T-helper 1 cell treated with Interleukin-12 subunit alpha and Interleukin-12 subunit beta and Interleukin-4 antibody, amounts not matched to agents 30 ng/mL and 1 ng/mL, for 36 hours (primary cell): ENCODE measurements around the gene PSAPL1. TPM values are rescaled to one million over a fixed set of nuclear protein-coding genes. Genes with fewer than 3 reads are reported as not detected.

Source experiments
- intact Hi-C: fragments of 100-400 bp; cut with micrococcal nuclease; formaldehyde crosslinking; loops from one replicate; pipeline ENCODE4 v1.15.1; 2024
- total RNA-seq: library from RNA; stranded (reverse); gene quantifications from 2 replicates; pipeline ENCODE4 v1.2.3, GENCODE V29; 2022

The PSAPL1 gene
- total RNA-seq, 1 donor from 2014 or later, result not detected

- intact Hi-C loops, result no loop called here
Measured at GRCh38 chr4:7383266-7383665, 51.5 kb downstream of the PSAPL1 start.

DNA sequence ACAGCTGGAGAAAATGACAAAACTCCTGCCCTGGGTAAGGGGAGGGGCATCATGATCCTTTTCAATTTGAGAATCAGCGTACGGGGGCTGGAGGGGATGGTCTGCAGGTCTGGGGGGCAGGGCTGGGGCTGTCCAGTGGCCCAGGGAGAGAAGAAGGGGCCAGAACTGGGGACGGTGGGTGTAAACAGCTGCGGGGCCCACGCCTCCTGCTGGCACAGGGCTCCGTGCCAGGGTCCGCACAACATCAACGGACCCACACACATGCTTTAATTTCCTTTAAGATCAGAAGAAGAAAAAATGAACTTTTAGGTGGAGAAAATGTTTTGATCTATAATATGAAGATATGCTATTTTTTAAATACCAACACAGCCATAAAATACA is 52.1 kb downstream of the PSAPL1 start:
- intact Hi-C loops, result no loop called here

DNA sequence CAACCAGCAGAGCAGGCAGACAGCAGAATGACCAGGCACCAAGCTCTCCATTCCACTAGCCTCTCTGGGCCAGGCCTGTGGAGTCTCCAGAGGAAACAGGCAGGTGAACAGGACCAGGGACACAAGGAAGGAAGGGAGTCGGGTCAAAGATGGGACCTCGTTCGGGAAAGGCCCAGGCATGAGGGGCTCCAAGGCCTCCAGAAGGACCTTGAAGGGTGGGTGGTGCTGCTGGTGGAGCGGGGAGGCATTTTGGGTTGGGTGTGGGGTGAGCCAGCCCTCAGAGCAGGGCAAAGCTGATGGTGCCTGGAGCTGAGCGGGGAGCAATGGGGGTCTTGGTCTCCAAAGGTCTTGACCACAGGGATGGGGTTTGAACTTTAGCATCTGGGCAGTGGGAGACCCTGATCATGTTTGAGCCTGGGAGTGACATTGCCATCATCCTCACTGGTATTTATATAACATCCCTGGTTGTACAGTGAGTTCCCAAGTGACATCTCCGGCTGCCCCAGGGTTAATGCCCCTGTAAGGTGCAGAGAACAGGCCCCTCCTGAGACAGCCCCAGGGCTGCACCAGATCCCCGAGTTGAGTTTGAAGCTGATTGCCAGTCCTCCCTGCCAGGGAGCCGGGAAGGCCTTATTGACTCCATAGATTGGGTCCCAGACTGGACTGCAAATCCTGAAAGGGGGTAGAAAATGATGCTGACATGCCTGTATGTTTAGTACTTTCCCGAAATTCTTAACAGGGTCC is 52.7 kb downstream of the PSAPL1 start:
- intact Hi-C loops, result no loop called here

- intact Hi-C loops, result no loop called here
Measured at GRCh38 chr4:7381221-7381889, 53.4 kb downstream of the PSAPL1 start.

Other genes starting within 250 kb of the PSAPL1 start
- gene SORCS2, start 242.4 kb downstream of the PSAPL1 start, total RNA-seq, result not detected in 2 replicates